HG03378 (cell line): ENCODE measurements around the gene SSBP2.
A peak's percentile ranks its signal among the peaks of the same experiment; 100 is the strongest.
"Not testable (repeated sequence)": the region's sequence is repeated elsewhere in the genome, so short reads cannot be mapped to it uniquely, and the experiment has no call there.

Experiments
- ATAC-seq: cut with Tn5 transposase; IDR thresholded peaks from one replicate; pipeline ENCODE4 v1.9.1; 2021; ENCODE audit warnings: mild to moderate bottlenecking, moderate library complexity; ENCODE audit not compliant: unreplicated experiment

The SSBP2 gene

GRCh38 chr5:81679885-81680284, 71.0 kb downstream of the SSBP2 start:
- no peak for ATAC-seq

GRCh38 chr5:81675420-81675819, 75.5 kb downstream of the SSBP2 start:
- ATAC-seq, result no peak

GRCh38 chr5:81665795-81666194, 85.1 kb downstream of the SSBP2 start:
- ATAC-seq, result no peak

- not testable (repeated sequence) for ATAC-seq
These were observed 90.3 kb downstream of the SSBP2 start for GRCh38 chr5:81660624-81661023.

GRCh38 chr5:81657386-81657785, 93.5 kb downstream of the SSBP2 start:
- ATAC-seq, result no peak

- no peak for ATAC-seq
These were observed 94.1 kb downstream of the SSBP2 start for GRCh38 chr5:81656783-81657182.

GRCh38 chr5:81650987-81651386, 99.9 kb downstream of the SSBP2 start:
- no peak for ATAC-seq

- no peak for ATAC-seq
These were observed 104.4 kb downstream of the SSBP2 start for GRCh38 chr5:81646469-81646995.

- ATAC-seq, result no peak
These were observed 108.7 kb downstream of the SSBP2 start for GRCh38 chr5:81642210-81642609.

GRCh38 chr5:81639556-81639955, 111.3 kb downstream of the SSBP2 start:
- no peak for ATAC-seq

GRCh38 chr5:81638471-81638870, 112.4 kb downstream of the SSBP2 start:
- ATAC-seq, result no peak

GRCh38 chr5:81633891-81634290, 117.0 kb downstream of the SSBP2 start:
- ATAC-seq, result no peak

GRCh38 chr5:81633471-81633870, 117.4 kb downstream of the SSBP2 start:
- ATAC-seq, result no peak

GRCh38 chr5:81632679-81633078, 118.2 kb downstream of the SSBP2 start:
- no peak for ATAC-seq

GRCh38 chr5:81631621-81632020, 119.3 kb downstream of the SSBP2 start:
- no peak for ATAC-seq

- peak; percentile 81 for ATAC-seq
These were observed 119.8 kb downstream of the SSBP2 start for GRCh38 chr5:81631124-81631523.

GRCh38 chr5:81630684-81631083, 120.2 kb downstream of the SSBP2 start:
- ATAC-seq, result no peak

- ATAC-seq, result no peak
These were observed 120.9 kb downstream of the SSBP2 start for GRCh38 chr5:81629986-81630385.

GRCh38 chr5:81628061-81628460, 122.8 kb downstream of the SSBP2 start:
- ATAC-seq, result not testable (repeated sequence)

GRCh38 chr5:81626524-81626923, 124.4 kb downstream of the SSBP2 start:
- no peak for ATAC-seq

GRCh38 chr5:81609810-81610375, 141.0 kb downstream of the SSBP2 start:
- no peak for ATAC-seq

GRCh38 chr5:81608976-81609375, 141.9 kb downstream of the SSBP2 start:
- ATAC-seq, result no peak

GRCh38 chr5:81607693-81608092, 143.2 kb downstream of the SSBP2 start:
- ATAC-seq, result no peak
